CD4-positive, alpha-beta T cell treated with Interleukin-21 for 1 hour (primary cell): ENCODE results near the gene ST13.
"Not testable (repeated sequence)": the region's sequence is repeated elsewhere in the genome, so short reads cannot be mapped to it uniquely, and the experiment has no call there.

Experiments used
- DNase-seq: peaks from one replicate; pipeline ENCODE4 v3.0.0-alpha.2; 2020

The ST13 gene

DNA sequence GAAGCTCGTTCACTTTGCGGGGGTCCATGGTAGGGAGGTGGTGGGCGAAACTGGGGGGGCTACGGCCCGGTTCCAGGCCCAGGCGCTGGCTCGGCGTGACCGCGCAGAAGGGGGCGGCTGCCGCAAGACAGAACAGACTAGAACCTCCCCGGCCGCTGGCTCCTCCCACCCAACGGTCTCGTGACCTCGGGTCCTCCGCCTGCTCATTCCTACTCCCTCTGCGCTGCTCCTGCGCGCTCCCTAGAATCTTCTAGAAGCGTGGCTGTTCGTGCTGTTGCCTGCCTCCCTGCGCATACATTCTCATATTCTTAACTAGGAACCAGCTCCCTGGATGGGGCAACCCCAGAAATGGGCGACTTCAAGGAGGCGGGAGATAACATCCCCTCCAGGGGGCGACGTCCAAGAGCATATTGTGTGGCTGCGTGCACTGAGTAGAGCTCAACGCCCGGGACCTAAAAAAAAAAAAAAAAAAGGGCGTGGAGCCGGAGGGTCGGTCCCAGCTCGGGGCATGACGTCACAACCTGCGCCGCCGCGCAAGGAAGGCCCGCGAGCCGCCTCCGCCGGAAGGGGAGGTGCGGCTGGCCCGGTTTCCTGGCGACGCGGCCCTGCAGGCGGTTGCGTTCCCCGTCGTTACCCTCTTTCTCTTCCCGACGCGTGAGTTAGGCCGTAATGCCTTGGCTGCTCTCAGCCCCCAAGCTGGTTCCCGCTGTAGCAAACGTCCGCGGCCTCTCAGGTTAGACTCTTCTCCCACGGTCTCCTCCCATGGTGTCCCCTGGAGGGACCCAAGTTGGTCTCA, at the start of gene ST13, which contains the start of gene XPNPEP3:
Gene ST13, minus strand, starts transcription at position 127 of the 796 bp plus-strand sequence. Its CDS starts 99 bp downstream, at position 28.
Gene XPNPEP3, plus strand, starts transcription at position 636 of the 796 bp plus-strand sequence. Its CDS starts 34 bp downstream, at position 670.
- DNase-seq: peak; percentile 97

DNA sequence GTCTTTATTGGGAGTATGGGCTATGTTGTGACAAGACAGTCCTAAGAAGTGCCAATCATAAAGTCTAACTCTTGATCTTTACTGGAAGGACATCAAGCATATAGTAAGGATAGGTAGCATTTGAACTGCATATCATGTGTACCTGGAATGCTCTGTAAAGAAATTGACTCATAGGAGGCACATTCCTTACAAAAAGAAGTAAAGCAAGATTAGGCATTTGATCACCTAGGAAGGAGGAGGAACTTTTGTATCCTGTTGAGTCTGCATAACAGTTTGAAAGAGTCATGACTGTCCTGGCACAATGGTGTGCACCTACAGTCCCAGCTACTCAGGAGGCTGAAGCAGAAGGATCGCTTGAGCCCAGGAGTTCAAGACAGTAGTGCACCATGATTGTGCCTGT, 47.7 kb upstream of the ST13 start:
- no peak for DNase-seq

DNA sequence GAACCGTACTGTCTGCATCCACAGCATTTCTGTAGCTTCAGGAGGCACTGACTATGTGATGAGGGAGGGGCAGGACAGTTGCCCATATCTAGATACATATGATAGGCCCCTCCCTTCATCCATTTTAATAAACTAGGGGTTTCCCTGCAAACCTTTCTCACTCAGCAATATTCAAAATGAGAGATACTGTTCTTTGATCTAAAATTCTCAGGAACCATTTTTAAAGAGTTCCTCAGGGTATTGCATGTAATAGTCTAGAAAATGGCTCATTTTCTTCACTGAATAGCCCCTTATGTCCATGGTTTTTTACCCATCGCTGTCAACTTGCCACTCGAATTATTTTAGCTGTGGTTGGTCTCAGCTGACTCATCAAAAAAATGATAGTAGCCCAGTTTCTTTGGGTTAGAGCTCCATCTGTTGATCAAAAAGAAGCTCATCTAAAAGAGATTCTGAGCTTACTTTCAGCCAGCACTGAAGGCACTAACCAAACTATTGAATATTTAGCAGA, 42.5 kb upstream of the ST13 start:
- DNase-seq: peak; percentile 64

GRCh38 chr22:40894417-40894816, 38.0 kb upstream of the ST13 start:
- DNase-seq: no peak

- DNase-seq: no peak
Measured at GRCh38 chr22:40890881-40891280, 34.4 kb upstream of the ST13 start.

DNA sequence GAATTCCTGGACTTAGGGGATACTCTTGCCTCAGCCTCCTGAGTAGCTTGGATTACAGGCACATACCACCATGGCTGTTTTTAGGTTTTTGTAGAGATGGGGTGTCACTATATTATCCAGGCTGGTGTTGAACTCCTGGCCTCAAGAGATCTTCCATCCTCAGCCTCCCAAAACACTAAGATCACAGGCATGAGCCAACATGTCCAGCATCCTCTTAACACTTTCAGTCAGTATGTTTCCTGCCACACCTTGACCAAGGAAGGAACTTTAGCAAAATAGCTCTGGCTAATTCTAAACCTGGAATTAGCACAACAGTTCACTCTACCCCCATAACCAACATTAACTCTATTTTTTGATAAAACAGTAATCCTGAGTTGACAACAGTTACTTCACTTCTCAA, 32.7 kb upstream of the ST13 start:
- DNase-seq: no peak

- no peak for DNase-seq
Measured at GRCh38 chr22:40878922-40879321, 22.5 kb upstream of the ST13 start.

DNA sequence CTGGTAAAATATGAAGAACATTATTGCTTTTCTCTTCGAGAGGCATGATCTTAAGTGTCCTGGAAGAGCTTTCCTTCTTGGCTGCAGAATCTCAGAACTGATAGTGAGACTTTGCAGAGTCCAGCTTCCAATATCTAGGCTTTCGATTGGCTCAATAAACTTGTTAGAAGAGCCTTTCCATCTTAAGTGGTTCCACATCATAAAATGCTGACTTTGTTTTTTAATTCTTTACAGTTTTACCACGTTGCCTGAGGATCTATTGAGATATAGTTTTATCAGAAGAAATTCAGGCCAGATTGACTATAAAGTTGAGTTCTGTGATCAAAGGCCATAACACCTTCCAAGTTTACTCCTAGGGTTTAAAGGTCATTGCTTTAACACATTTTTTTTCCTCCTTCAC, 21.0 kb upstream of the ST13 start:
- no peak for DNase-seq

GRCh38 chr22:40876907-40877306, 20.5 kb upstream of the ST13 start:
- DNase-seq: no peak

GRCh38 chr22:40875111-40875510, 18.7 kb upstream of the ST13 start:
- no peak for DNase-seq

- no peak for DNase-seq
Measured at GRCh38 chr22:40874016-40874415, 17.6 kb upstream of the ST13 start.

DNA sequence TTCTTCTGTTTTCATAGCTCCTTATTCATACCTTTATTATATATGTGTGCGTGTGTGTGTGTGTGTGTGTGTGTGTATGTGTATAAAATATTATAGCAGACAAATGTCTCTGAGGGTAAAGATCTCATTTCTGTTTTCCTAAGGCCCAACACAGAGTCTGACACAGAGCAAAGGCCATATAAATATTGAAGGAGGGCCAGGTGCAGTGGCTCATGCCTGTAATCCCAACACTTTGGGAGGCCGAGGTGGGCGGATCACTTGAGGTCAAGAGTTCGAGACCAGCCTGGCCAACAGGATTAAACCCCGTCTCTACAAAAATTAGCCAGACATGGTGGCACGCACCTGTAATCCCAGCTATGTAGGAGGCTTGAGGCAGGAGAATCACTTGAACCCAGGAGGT, 11.9 kb upstream of the ST13 start:
- not testable (repeated sequence) for DNase-seq

DNA sequence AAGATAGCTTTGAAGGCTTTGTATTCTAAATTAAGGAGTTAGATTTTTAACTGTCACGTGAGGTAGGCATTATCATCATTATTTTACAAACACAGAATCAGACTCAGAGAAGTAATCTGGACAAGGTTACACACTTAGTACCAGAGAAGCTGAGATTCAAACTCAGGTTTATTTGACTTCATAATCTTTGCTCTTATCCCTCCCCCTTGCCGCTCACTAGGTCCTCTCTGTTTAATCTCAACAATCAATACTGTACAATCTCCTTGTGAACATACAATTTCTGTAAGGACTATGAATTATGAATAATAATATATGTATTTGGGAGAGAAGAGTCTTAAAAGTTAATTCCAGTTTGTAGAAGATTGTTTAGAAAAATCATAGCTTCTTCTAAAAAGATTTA, 10.7 kb upstream of the ST13 start:
- DNase-seq: no peak

DNA sequence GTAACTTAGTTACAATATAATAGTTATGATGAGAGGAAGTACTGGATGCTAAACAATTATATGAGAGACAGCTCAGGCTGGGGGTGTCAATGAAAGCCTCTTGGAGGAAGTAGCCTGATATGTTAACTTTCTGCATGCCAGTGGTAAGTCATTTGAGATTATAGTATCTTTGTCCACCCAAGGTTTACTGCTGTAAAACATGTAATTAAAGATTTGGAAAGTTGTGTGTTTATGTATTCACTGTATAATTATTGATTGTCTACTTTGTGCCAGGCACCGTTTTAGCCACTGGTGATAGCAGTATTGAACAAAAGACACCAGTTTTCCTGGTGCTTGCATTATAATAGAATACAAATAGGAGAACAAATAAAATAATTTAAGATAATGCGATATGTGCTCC, 6.1 kb upstream of the ST13 start:
- DNase-seq: no peak

- DNase-seq: no peak
Measured at GRCh38 chr22:40862013-40862412, 5.6 kb upstream of the ST13 start, which contains the start of gene DNAJB7. DNAJB7 (minus strand) TSS chr22:40862113; CDS start chr22:40861994, 119 bp downstream.

- no peak for DNase-seq
Measured at GRCh38 chr22:40857309-40857855, 943 bp upstream of the ST13 start.

DNA sequence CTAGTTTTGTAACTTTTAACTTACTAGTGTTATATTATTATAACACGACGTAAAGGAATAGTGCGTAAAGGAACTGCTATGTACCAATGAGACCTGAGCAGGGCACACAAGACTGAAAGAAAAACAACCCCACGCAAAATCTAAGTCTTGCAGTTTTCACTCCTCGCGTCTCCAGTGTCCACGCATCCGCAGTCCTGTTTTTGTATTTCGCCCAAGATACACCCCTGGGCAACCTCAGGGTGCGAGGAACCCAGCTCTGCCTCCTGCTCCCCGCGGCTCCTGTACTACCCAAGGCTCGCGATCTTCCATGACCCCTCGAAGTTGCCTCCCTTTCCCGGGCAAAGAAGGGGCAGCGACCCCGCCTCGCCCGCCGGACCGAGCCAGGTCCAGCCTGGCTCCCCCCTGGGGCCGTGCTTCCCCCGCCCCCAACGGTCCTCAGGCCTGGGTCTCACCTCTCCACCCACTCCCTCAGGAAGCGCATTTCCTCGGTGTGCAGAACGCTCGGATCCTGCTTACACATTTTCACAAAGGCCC, 393 bp downstream of the ST13 start:
- peak; percentile 48 for DNase-seq

- DNase-seq: peak; percentile 26
Measured at GRCh38 chr22:40855071-40855978, 1.1 kb downstream of the ST13 start.

DNA sequence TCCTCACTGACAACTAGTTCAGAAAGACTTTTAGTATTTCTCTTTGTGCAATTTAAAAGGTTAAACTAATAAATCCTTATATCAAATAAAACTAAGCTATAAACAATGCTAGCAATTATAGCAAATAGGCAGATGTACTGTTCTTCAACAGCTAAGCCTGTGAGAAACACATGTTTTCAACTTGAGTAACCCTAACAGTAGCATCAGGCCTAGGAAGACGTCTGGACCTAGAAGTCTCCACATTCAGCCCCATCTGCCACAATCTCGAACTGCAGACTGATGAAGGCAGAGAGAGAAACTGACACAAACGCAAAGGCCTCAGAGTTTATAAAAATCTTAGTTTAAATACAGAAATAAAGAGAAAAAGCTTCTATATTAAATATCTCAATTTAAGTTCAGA, 2.5 kb downstream of the ST13 start:
- DNase-seq: no peak

- no peak for DNase-seq
Measured at GRCh38 chr22:40853333-40853732, 3.1 kb downstream of the ST13 start.

DNA sequence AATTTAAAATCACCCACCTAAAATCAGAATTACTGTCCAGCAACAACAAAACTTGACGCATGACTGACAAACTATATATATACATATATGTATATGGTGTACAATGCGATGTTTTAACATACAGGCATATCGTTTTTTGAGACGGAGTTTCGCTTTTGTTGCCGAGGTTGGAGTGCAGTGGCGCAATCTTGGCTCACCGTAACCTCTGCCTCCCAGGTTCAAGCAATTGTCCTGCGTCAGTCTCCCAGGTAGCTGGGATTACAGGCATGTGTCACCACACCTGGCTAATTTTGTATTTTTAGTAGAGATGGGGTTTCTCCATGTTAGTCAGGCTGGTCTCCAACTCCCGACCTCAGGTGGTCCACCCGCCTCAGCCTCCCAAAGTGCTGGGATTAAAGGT, 10.6 kb downstream of the ST13 start:
- not testable (repeated sequence) for DNase-seq

DNA sequence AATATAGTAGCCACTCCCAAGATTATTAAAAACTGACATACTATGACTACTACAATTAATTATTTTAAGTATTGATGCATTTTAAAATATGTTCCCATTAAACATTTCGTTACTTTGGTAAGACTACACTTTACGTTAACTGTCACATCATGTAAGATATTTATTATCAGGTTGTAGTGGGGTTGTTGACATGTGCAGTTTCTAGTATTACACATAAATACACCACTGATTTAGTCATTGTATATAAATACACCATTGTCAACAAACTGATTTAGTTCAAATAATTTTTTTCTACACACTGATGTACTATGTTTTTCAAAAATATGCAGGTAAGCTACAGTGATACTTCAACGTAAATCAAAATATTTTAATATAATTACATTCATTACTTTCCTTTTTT, 11.5 kb downstream of the ST13 start:
- DNase-seq: no peak

GRCh38 chr22:40838486-40838885, 18.0 kb downstream of the ST13 start:
- no peak for DNase-seq
